Common myeloid progenitor, CD34-positive (primary cell): ENCODE data around the gene PPFIA1.

Source experiments
- CTCF ChIA-PET: fragments of 350-600 bp; sonication (Branson Sonifier 250); formaldehyde crosslinking; loops from one replicate; lab custom pipeline; 2021; ENCODE audit warnings: antibody characterized with exemption; lab: Charles Lee
- POLR2A ChIA-PET: fragments of 350-600 bp; sonication (Branson Sonifier 250); formaldehyde crosslinking; loops from one replicate; lab custom pipeline; 2021; ENCODE audit warnings: antibody characterized with exemption; lab: Charles Lee
- DNase-seq, 3 donors: peaks; one replicate each; pipeline versions ENCODE4 v3.0.0 to v3.0.0-alpha.2; 2013
- H3K27ac ChIP-seq, 2 experiments: 1 replicate in 1 of 2; 2 replicates in 1 of 2; pipeline ENCODE4 v1.7.0; 2013; ENCODE audit warnings: inconsistent platforms in 2 of 2, low read length in 2 of 2, mild to moderate bottlenecking in 2 of 2, low read depth in 1 of 2, moderate library complexity in 1 of 2; ENCODE audit not compliant: severe bottlenecking in 2 of 2, insufficient read depth in 1 of 2, poor library complexity in 1 of 2
- H3K27me3 ChIP-seq, 5 experiments: replicated peaks in 2 of 5; 1 replicate in 3 of 5; 2 replicates in 2 of 5; pipeline versions ENCODE4 v1.6.1 to v1.7.0; 2013; ENCODE audit warnings: low read length in 4 of 5, mild to moderate bottlenecking in 2 of 5, moderate library complexity in 2 of 5, inconsistent platforms in 1 of 5; ENCODE audit not compliant: insufficient read depth in 5 of 5, control insufficient read depth in 4 of 5
- H3K36me3 ChIP-seq, 4 experiments: 1 replicate in 2 of 4; 2 replicates in 2 of 4; pipeline versions ENCODE4 v1.6.1 to v1.7.0; 2013; ENCODE audit warnings: low read length in 3 of 4, control low read depth in 1 of 4, mild to moderate bottlenecking in 1 of 4; ENCODE audit not compliant: control insufficient read depth in 4 of 4, insufficient read depth in 4 of 4
- H3K4me1 ChIP-seq, 4 experiments: 1 replicate in 3 of 4; 2 replicates in 1 of 4; pipeline versions ENCODE4 v1.6.1 to v1.7.1; 2013; ENCODE audit warnings: low read length in 3 of 4, mild to moderate bottlenecking in 3 of 4, control low read depth in 1 of 4, inconsistent platforms in 1 of 4, moderate library complexity in 1 of 4; ENCODE audit not compliant: control insufficient read depth in 4 of 4, insufficient read depth in 4 of 4; ENCODE audit errors: control extremely low read depth in 1 of 4
- H3K4me3 ChIP-seq, 7 experiments: 1 replicate in 4 of 7; 2 replicates in 3 of 7; pipeline versions ENCODE4 v1.5.1 to v1.7.0; 2013; ENCODE audit warnings: mild to moderate bottlenecking in 7 of 7, low read length in 6 of 7, moderate library complexity in 6 of 7, inconsistent platforms in 2 of 7, low read depth in 2 of 7, control low read depth in 1 of 7; ENCODE audit not compliant: insufficient read depth in 4 of 7, control insufficient read depth in 1 of 7; ENCODE audit errors: extremely low read depth in 1 of 7
- H3K9me3 ChIP-seq, 5 experiments: 1 replicate in 4 of 5; 2 replicates in 1 of 5; pipeline versions ENCODE4 v1.6.1 to v1.7.1; 2013; ENCODE audit warnings: low read length in 4 of 5, mild to moderate bottlenecking in 2 of 5, inconsistent platforms in 1 of 5, low read depth in 1 of 5, moderate library complexity in 1 of 5; ENCODE audit not compliant: control insufficient read depth in 4 of 5, insufficient read depth in 2 of 5; ENCODE audit errors: control extremely low read depth in 1 of 5
- WGBS: methylation state at CpG from one replicate; pipeline ENCODE4 v1.1.5; 2013; ENCODE audit not compliant: insufficient coverage; 5-methylcytosine and 5-hydroxymethylcytosine counted together

PPFIA1 gene

DNA sequence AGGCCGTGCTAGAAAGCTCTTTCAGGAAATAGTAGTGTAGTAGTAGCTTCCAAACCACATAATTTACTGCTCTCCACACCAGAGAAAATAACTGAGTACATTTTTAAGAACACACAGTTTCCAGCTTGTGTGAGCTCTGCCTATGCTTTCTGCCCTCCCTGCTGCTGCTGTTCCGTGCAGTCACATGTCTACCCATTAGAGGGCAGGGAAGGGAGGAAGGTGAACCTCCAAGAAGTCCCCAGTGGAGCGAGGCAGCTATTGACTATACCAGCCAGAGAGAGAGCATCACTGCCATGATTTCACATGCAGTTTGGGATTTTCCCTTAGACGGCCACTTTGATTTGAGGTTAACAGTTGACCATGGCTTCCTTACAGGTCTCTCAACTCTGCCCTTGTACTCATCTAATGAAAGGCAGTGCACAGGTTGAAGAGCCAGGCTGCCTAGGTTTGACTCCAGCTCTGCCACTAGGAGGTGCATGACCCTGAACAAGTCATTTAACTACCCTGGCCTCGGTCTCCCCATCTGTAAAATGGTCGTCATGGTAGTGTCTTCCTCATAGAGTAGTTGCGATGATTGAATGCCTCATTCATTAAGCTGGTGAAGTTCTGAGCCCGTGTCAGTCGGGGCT is 108.1 kb downstream of the PPFIA1 start:
- WGBS: 87% methylated on average over 8 of the region's 9 CpGs
- ChIA-PET CTCF (interaction anchor here (0.8 to 2.7 kb wide), 5 partner anchors 11 to 46 kb away, joined by 3 to 10 read pairs (median 6); no protein-coding TSS in a partner anchor), POLR2A (no interaction called here)
- peak in 1 of 3 donors; percentile 35 for DNase-seq
- Histone ChIP-seq H3K9me3 (no peaks in the 10 kb centered on the region), H3K27me3 (no peaks in the 10 kb centered on the region), H3K27ac (no peak overlapping the region), H3K4me1 (no peaks in the 10 kb centered on the region), H3K36me3 (peaks cover 12 to 57% (median 34%) of the 10 kb centered on the region in 4 experiments), H3K4me3 (no peak overlapping the region)

DNA sequence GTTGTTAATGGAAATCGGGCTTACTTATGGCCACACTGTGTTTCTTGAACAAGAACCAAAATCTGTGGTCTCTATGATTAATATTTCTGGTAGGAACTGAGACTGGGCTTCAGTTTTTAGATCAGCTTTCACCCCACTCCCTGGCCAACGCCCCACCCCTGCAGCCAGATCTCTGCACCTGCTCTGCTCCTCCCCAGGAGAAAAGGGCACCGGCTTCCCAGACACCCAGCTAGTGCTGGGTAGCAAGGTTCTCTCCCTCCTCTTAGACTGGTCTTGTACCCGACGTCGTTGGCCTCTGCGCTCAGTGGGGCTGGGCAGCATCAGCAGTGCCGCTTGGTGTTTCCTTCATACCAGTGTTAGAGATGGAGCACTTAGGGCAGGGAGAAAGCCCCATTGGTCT is 110.9 kb downstream of the PPFIA1 start:
- no peak for DNase-seq
- ChIA-PET CTCF (no interaction called here), POLR2A (no interaction called here)
- Histone ChIP-seq H3K36me3 (peaks cover 8 to 45% (median 28%) of the 10 kb centered on the region in 4 experiments), H3K27ac (no peak overlapping the region), H3K4me3 (no peak overlapping the region), H3K4me1 (peaks cover 0 to 2% (median 0%) of the 10 kb centered on the region in 4 experiments), H3K9me3 (no peaks in the 10 kb centered on the region), H3K27me3 (no peaks in the 10 kb centered on the region)
- WGBS: 90% methylated on average over 6 of the region's 8 CpGs

GRCh38 chr11:70381872-70382861 is 111.7 kb downstream of the PPFIA1 start:
- WGBS: 96% methylated on average over 9 of the region's 15 CpGs
- ChIA-PET CTCF (interaction anchor here (1.1 kb wide), 1 partner anchor 18 kb away, joined by 4 read pairs; no protein-coding TSS in a partner anchor), POLR2A (no interaction called here)
- Histone ChIP-seq H3K36me3 (peaks cover 7 to 40% (median 23%) of the 10 kb centered on the region in 4 experiments), H3K27ac (no peak overlapping the region), H3K27me3 (no peaks in the 10 kb centered on the region), H3K9me3 (no peaks in the 10 kb centered on the region), H3K4me1 (peaks cover 0 to 2% (median 0%) of the 10 kb centered on the region in 4 experiments), H3K4me3 (no peak overlapping the region)
- DNase-seq: no peak

DNA sequence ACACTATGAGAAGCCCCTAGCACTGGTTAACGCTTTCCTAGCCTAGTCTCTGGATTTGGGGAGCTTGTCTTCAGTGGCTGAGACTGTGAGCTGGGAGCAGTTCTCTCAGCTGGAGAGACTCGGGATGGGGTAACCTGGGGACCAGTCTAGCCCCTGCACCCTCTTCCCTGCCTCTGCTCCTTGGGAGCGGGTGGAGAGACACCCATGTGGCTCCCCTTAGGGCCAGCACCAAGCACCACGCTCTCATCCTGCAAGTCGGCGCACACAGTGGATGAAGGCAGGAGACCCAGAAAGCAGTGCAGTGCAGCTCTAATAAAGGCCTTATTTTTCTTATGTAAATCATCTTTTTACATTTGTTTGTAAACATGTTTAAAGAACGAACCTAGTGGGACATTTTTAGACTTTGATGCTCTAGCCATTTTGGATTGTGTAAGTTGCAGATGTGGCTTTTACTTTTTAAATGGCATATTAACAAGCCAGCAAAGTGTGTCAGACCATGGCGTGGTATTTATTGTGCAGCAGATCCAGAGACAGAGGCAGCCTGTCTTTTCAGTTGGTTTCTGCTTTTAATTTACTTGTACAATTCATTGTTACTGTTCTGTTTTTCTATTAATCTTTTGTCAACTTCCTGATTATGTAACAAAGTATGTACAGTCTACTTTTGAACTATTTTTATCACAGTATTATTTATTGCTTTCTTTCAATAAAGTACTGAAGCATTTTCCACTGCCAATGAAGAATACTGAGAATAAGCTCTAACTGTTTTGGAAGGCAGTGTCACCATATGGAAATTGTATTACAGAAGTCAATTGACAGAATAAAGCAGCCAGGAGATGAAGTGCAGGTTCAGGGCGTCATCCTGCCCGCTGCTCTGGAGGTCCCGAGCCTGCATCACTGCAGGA is 113.4 kb downstream of the PPFIA1 start:
- Histone ChIP-seq H3K4me3 (no peak overlapping the region), H3K27ac (no peak overlapping the region), H3K4me1 (peaks cover 0 to 2% (median 0%) of the 10 kb centered on the region in 4 experiments), H3K36me3 (peaks cover 1 to 26% (median 13%) of the 10 kb centered on the region in 4 experiments), H3K27me3 (no peaks in the 10 kb centered on the region), H3K9me3 (no peaks in the 10 kb centered on the region)
- ChIA-PET CTCF (interaction anchor here (0.7 to 1.6 kb wide), 2 partner anchors 13 to 129 kb away, joined by 3 read pairs; no protein-coding TSS in a partner anchor), POLR2A (interaction anchor here (0.7 kb wide), 1 partner anchor 69 kb away, joined by 4 read pairs; no protein-coding TSS in a partner anchor)
- no peak for DNase-seq
- 96% methylated on average over 6 of the region's 11 CpGs for WGBS

DNA sequence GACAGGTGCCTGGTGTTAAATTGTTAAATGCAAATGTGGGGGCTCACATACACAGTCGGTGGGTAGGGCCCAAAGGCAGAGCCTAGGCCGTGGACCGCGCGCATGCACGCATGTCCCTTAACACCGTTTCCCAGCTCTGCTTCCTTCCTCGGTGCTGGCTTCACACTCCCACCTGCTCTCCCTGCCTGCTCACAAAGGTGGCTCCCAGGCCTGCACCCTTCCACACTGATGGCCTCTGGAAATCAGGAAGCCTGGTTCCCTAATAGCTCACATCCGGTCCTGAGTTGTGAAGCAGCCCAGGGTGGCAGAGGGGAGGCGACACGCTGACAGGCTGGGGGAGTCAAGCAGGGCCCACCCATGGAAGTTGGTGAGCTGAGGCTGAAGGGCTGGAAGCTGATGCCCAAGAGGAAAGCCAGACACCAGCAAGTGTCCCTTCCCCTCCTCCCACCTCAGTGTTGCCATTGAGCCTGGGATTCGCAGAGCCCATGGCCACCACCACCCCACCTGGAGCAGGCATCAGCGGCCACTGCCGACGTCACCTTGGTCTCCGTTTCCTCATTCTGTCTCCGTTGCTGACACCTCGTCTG is 114.2 kb downstream of the PPFIA1 start:
- Histone ChIP-seq H3K27ac (no peak overlapping the region), H3K4me1 (peaks cover 0 to 2% (median 0%) of the 10 kb centered on the region in 4 experiments), H3K36me3 (peaks cover 0 to 25% (median 12%) of the 10 kb centered on the region in 4 experiments), H3K27me3 (no peaks in the 10 kb centered on the region), H3K9me3 (no peaks in the 10 kb centered on the region), H3K4me3 (no peak overlapping the region)
- ChIA-PET CTCF (interaction anchor here (1.6 kb wide), 1 partner anchor 13 kb away, joined by 3 read pairs; no protein-coding TSS in a partner anchor), POLR2A (no interaction called here)
- no peak for DNase-seq
- WGBS: 98% methylated on average over 18 of the region's 18 CpGs

GRCh38 chr11:70387564-70387963 is 117.1 kb downstream of the PPFIA1 start:
- peaks cover 0 to 15% (median 4%) of the 10 kb centered on the region in 4 experiments for H3K36me3 ChIP-seq
- H3K27ac ChIP-seq: no peak overlapping the region
- ChIA-PET POLR2A (no interaction called here), CTCF (no interaction called here)
- DNase-seq: no peak
- no peaks in the 10 kb centered on the region for H3K9me3 ChIP-seq
- WGBS: no CpG with 5 or more reads among the region's 4 CpGs
- H3K4me1 ChIP-seq: peaks cover 0 to 2% (median 0%) of the 10 kb centered on the region in 4 experiments
- peaks cover 0 to 6% (median 0%) of the 10 kb centered on the region in 5 experiments for H3K27me3 ChIP-seq
- H3K4me3 ChIP-seq: no peak overlapping the region
